Stimulated activated CD4-positive, alpha-beta T cell treated with anti-CD3 and anti-CD28 coated beads, Interleukin-1b, Interleukin-23, amount 100 ng/mL, for 48 hours (primary cell): ENCODE measurements around the gene TTLL12.

Experiments used
- DNase-seq: peaks from one replicate; pipeline ENCODE4 v3.0.0-alpha.2; 2020

Gene TTLL12

GRCh38 chr22:43171019-43171491 is 15.9 kb downstream of the TTLL12 start:
- no peak for DNase-seq

GRCh38 chr22:43170131-43170480 is 16.8 kb downstream of the TTLL12 start:
- no peak for DNase-seq

GRCh38 chr22:43169310-43170130 is 17.4 kb downstream of the TTLL12 start:
- DNase-seq: no peak

GRCh38 chr22:43168471-43169309 is 18.2 kb downstream of the TTLL12 start:
- DNase-seq: no peak

GRCh38 chr22:43167001-43167589 is 19.8 kb downstream of the TTLL12 start:
- DNase-seq: no peak

- no peak for DNase-seq
Measured at GRCh38 chr22:43166132-43166930, 20.6 kb downstream of the TTLL12 start.

GRCh38 chr22:43164636-43165035 is 22.3 kb downstream of the TTLL12 start:
- DNase-seq: no peak

- DNase-seq: no peak
Measured at GRCh38 chr22:43163241-43163795, 23.6 kb downstream of the TTLL12 start.

- DNase-seq: no peak
Measured at GRCh38 chr22:43162412-43163150, 24.4 kb downstream of the TTLL12 start.

- DNase-seq: no peak
Measured at GRCh38 chr22:43160497-43161126, 26.3 kb downstream of the TTLL12 start.

GRCh38 chr22:43159484-43160178 is 27.3 kb downstream of the TTLL12 start:
- DNase-seq: no peak

- DNase-seq: no peak
Measured at GRCh38 chr22:43158778-43159483, 28.0 kb downstream of the TTLL12 start.

GRCh38 chr22:43157874-43158546 is 28.9 kb downstream of the TTLL12 start:
- DNase-seq: no peak

GRCh38 chr22:43156413-43156812 is 30.5 kb downstream of the TTLL12 start:
- no peak for DNase-seq

- no peak for DNase-seq
Measured at GRCh38 chr22:43155789-43156188, 31.1 kb downstream of the TTLL12 start.

- DNase-seq: no peak
Measured at GRCh38 chr22:43154887-43155536, 31.9 kb downstream of the TTLL12 start.

- no peak for DNase-seq
Measured at GRCh38 chr22:43153899-43154298, 33.0 kb downstream of the TTLL12 start.

- peak; percentile 59 for DNase-seq
Measured at GRCh38 chr22:43152357-43153071, 34.4 kb downstream of the TTLL12 start.
